HG03439 (cell line): Measurements from ENCODE around the gene CACNA2D2.

ENCODE experiments used
- ATAC-seq: cut with Tn5 transposase; IDR thresholded peaks from one replicate; pipeline ENCODE4 v1.9.1; 2021; ENCODE audit warnings: mild to moderate bottlenecking, moderate library complexity; ENCODE audit not compliant: unreplicated experiment

CACNA2D2 gene

DNA sequence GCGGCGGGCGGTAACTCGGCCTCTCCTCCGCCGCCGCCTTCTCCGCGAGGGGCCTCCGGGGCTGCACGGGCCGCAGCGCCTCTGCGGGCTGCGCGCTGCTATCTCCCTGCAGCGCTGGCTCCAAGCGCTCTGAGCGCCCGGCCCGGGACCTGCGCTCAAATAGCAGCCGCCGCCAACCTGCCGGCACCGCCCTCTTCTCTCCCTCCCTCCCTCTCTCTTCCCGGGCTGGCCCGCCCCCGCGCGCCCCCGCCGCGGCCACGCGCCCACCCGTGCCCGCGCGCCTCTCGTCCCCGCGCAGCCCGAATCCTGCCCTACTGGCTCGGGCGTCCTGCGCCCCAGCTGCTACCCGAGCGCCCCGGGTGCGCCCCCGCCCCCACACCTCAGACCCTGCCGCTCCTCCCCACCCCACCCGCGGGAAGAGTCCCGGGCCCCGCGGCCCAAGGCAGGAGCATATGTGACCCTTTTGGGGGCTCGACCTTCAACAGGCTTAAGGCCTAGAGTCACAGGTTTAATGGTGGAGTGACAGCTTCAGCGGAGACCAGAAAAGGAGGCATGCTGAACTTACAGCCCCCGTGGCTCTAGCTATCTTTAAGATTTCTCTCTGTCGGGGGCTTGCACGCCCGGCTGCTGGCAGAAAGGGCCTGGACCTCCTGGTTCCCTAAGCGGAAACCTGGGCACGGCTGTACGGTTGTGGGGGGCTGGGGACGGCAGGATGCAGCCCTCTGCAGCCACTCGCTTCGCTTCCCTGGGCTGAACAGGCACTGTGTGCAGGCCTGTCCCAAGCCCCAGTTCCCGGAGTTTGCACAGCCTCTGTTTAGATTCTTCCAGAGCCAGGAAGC, at the start of gene CACNA2D2:
TSS of gene CACNA2D2 (minus strand) at position 131 of the 839 bp plus-strand sequence. CDS start 211 bp downstream, outside the sequence.
- no peak for ATAC-seq

DNA sequence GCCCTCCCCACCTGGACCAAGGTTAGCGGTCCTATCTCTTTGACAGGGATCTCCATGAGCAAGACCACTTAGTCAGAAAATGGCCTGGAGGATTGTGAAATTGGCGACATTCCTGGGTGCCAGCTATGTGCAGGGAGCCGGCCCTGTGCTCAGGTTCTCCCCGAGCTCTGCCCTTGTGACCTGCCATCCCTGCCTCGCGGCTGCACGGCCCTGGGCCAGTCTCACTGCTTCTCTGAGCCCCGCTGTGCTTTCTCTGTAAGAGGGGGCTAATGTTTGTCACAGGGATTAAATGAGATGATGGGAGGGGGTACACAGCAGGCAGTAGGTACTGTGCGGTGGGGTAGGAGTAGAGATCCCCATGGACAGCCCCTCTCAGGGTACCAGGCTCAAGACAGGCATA, 49.2 kb upstream of the CACNA2D2 start:
- no peak for ATAC-seq

DNA sequence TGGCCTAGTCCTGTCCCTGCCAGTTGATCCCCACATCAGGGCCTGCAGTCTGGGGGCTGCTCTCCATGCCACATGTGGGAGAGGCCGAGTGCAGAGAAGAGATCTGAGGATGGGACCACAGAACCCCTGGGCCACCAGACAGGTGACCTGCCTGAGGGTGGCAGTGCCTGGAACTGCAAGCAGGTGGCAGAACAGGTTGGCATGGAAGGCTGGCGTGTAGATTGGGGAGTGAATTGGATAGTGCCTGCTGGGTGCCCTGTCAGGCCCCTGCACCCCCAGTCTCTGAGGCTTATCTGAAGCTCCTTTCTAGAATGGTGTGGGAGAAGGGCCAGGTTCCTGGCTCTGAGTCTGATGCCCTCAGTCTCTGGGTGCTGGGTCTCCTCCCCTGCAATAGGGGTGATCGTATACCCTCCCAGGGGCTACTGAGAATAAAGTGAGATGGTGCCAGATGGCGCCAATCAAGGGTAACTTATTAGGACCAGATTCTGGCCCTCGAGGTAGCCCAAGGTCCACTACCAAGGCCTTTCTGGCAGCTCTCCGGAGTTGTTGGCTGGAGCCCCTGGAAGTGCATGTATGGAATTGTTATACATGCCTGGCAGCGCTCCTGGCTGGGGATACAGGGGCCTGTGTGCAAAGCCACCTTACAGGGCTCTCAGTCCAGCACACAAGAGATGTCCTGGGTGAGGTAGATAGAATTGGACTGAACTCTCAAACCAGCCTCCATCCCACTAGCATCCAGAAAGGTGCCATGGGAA, 48.4 kb upstream of the CACNA2D2 start:
- ATAC-seq = no peak

DNA sequence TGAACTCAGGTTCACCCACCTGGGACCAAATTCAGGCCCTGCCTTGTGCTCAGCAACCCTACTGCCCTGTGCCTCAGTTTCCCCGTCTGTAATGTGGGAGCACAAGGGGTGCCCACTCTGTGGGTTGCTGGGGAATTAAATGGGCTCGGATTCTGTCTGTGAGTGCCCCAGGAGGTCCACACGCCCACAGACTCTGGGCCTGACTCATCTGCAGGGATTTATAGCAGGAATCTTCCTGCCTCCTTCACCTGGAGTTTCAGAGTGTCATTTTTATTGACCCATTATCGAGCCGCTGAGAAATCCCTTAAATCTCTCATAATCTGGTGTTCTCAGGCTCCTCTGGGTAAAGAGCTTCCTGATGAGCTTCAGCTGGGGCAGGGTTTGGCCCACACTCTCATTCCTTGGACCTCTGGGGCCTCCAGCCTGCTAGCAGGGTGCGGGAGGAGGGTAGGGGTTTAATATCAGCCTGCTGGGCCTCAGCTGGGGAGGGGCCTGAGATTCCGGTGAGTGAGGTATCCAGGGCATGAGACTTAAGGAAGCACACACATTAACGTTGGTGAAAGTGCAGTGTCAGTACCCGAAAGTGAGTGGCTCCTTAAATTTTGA, 47.7 kb upstream of the CACNA2D2 start:
- ATAC-seq = no peak

DNA sequence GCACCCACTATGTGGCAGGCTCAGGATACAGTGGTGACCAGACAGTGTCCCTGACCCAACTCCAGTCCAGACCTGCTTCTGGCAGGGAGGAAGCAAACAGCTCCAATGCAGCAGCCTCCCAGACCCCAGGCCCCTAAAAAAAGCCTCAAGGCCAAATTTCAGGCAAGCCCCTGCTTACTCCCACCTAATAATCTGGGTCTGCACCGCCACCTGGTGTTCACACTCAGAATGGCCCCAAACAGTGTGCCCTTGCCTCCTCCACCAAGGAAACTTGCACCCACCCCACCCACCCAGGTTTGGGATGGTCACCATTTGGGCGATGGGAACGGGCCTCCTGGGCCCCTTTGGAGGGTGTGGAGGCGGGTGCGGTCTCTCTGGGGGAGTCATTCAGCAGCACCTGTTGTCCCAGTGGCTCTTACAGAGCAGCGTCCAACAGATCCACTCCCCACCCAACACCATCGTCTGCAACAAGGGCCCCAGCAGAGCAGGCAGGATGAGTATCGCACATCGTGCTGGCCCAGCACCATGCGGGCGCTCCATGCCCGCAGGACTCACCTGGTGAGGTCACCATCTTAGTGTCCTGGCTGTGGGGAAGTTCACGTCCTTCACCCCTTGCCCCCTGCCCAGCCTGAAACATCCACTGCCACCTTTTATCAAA, 46.8 kb upstream of the CACNA2D2 start:
- ATAC-seq = no peak

DNA sequence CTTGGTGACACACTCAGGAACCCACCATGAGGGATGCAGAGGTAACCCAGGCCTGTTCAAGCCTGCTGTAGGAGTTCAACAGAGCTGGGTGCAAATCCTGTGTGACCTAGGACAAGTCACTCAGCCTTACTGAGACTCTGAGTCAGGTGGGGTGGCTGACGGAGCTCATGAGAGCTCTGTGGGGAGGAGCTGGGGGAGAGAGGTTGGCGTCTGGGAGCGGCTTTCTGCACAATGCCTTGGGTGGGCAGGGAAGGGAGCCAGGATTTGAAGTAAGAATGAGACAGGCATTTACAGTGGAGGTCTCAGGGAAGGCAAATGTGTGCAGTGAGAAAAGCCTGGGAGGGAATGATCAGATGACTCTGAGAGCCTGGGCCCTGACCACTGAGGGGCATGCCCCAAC, 45.8 kb upstream of the CACNA2D2 start:
- no peak for ATAC-seq

DNA sequence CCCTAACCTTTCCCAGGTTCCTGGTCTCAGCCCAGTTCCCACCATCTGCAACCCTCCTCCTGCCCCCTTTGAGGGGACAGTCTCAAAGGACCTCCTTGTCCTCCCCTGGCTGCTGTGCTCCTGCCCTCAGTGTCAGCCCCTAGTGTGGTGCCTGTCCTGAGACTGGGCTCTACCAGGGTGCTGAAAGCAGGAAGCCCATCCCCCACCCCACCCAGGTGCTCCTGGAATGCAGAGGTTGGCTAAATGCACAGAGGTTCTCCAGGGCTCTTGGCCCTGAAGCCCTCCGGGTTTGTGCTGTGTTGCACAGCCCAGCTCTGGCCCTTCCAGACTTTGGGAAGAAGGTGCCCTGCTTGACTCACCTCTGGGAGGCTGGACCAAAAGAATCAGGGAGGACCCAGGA, 42.3 kb upstream of the CACNA2D2 start:
- ATAC-seq = no peak

DNA sequence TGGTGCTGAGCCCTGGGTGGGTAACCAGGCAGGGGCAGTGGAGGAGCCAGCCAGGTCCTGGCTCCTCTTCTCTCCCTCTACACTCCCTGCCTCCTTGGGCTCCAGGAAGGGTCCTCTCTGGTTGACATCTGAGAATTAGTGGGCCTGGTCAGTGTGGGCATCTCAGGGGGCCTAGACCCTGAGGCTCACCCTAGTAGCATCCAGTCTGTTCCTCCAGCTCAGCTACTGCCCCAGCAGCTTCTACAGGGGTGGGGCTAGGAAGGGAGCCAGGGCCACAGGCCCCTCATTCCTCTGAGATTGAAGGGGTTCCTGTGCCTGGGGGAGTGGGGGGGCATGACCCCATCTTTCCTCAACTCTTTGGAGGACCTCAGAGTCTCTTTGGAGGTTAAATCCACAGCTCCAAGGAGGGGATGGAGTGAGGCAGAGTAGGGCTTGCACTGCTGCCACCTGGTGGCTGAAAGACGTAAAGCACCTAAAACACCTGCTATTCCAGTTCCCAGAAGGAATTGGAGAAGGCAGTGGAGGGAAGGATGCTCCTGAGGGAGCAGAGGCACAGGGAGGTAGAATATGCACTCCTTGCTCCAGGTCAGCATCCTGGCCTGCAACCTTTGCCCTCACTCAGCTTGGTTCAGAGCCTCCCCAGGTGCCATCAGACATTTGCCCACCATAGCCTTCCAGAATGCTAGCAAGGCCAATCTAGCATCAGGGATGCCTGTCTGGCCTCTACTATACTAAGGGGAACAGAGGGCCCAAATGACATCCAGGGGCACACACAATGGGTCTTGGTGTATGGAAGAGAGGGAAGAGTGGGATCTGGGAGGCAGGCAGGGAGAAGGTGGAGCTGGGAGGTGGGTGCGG, 39.0 kb upstream of the CACNA2D2 start:
- no peak for ATAC-seq

DNA sequence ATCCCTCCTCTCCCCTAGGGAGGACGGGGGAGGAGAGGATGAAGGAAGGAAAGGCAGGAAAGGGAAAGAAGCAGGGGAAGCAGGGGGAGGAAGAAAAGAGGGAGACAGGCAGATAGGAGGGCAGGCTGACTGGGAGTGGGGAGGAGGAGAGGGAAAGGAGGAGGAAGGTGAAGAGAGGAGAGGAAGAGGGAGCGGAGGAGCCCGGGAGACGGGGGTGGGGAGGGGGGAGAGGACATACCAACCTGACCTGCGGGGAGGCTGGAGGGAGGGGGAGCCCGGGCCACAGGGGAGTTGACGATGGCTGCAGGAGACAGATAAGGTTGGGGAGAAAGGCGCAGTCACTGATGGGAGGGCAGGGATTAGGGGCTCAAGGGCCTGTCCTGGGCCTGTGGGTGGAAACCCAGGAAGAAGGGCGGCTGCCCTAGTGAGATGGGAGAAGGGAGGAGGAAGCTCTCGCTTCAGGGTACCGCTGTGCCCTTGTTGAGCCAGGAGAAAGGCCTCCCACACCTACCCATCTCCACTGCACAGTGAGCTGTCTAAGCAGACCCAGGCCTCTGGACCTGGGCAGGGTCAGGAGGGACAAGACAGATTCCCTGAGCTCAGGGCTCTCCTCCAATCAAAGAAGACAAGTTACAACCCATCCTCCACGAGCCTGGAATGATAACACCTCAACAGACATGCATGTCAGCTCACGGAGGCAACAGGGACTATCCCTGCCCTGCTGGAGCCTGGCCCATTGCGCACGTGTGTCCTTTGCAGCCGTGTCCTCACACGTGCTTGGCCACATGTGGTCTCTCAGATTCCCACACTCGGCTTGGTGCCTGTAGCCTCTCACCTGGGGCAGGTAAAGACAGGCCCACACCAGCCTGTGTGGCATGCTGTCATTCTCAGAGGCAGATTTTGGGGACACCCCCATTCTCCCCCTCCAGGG, 36.2 kb upstream of the CACNA2D2 start:
- no peak for ATAC-seq

DNA sequence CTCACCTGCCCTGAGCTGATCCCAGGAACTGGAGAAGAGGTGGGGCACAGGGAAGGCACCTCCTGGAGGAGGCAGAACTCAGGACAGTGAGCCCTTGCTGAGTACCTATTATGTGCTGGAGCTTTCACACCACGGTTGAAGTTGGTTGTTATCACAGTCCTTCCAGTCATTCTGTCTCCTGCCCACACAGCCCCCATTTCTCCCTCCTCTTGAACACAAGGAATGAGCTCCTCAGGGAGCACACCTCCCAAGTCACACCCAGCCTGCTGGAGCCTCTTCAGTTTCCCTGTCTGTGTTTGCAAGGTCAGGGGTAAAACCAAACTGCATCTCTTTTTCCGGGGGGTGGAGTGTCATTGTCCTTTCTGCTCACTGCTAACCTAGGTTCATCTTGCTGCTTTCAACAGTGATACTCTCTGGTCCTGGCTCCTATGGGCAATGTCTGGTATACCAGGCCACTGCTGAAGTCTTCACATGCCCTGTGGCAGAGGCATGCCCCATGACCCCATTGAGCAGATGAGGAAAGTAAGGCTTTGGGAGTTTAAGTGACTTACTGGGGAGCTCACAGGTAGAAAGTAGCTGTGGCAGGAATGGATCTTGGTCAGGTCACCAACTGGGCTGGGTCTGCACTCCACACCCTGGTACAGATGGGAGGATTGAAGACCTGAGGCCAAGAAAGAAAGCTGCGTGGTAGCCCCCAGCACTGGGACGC, 34.1 kb upstream of the CACNA2D2 start:
- ATAC-seq = no peak

DNA sequence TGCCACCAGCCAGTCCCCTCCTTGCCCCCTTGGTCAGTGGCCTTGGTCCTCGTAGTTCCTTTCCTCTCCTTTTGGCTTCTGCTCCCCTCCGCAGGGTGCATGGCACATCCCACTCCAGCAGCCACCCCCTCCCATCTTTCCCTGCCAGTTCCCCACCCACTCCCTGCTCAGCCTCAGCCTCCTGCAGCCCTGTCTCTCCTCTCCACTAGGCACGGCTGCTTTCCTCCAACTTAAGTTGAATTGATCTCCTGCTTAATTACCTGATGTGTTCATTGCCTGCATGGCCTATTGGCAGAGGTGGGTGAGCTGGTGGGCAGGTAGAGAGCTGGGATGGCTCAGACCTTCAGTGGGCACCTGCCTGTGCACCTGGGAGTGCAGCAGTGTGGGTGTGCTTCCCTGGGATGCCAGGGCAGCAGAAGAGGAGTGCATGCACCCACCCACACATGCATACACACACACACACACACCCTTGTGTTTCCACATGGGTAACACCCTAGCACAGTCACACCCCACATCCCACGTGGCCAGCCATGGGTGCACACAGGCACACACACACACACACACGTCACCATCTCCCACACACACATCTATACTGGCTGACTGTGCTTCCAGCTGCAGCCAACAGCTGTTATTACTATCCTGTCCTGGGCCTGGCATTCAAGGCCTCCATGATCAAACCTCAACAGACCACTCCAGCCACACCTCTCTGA, 33.2 kb upstream of the CACNA2D2 start:
- ATAC-seq = no peak

DNA sequence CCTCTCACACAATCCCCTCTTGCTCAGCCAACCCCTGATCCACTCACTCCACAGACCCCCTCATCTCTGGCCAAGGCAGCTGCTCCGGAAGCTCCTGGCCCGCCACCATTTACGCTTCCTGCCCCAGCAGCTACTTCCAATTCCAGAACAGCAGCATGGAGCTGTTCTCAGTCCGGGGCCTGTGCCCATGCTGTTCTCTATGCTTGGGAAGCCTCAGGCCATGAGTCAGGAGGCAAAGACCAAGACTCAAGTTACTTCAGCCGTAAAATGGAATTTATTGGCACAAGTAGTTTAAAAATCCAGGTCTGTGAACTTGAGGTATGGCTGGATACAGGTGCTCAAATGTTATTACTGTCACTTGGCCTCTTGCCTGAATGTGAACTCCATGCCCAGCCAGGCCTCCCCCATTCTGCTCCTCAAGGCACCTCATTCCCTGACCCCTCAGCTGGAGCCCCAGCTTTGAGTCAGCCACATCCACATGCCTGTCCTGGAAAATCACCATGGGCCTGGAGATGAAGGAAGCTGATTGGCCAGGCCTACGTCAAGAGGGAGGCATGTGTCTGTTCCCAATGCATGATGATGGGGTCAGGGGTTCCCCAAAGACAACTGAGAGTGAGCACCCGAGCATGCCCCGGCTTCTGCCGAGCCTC, 31.4 kb upstream of the CACNA2D2 start:
- no peak for ATAC-seq

DNA sequence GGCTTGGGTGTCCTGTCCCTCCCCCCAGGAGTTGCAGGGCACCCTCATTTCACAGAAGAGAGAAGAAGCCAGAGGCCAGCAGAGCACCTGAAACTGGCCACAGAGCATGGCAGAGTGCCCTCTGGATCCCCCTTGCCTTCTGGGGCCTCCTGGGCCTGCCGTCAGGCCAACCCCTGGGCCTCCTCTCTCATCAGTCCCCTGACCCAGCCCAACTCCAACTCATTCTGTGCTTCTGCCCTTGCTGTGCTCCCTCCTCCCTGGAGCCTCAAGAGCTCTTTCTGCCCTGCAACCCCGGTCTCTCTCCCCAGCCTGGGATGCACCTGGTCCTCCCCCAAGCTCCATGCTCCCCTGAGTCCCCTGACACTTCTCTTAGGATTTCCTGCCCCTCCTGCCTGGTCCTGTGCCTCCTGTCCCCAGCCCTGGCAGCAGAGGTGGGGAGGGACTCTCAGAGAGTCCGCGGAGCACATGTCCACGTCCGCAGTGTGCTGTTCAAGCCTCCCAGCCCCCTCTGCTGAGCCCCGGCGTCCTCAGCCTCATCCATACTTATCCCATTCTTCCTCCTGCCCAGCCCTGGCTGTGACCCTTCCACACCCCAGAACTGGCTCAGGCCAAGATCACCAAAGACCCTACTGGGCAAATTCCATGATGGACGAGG, 30.5 kb upstream of the CACNA2D2 start:
- ATAC-seq = no peak

DNA sequence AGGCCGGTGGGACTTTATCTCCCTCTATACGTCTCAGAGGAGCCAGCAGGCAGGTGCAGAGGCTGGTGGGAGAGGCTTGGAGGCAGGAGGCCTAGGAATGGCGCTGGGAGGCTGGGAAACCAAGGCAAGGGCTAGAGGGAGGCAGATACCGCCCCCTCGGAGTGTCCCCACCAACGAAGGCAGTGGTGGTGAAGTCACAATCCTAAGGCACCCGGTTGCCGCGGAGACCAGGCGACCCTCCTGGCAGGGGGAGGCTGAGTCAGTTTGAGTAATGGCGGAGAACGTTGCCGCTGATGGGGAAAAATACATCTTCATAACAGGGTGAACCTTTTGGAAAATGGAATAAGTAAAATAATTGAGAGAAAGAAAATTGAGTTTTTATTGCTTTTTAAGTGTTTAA, 29.9 kb upstream of the CACNA2D2 start:
- no peak for ATAC-seq

DNA sequence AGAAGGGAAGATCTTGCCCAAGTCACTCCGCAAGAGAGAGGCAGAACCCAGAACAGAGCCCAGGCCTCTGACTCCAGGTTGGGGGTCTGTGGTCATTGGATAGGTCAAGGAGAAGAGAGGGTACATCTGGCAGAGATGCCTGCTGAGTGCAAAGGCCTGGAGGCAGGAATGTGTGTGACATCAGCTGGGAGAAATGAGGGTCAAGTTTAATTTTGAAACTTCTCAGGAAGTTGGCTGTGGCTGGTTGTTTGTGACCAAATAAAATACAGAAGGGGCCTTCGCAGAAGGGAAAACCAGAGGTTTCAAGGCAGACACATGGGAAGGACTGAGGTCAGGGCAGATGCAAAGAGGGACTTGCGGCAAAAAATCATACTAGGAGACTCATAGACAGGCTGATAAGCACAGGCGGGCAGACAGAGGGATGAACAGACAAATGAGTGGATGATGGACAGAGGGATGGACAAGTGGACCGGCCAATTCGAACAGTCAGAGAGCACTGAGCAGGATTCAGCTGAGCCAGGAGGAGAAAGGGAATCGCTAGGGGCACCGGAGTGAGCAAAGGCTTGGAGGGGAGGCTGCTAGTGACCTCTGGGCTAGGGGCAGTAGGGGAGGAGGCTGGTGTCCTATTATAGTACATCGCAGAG, 28.8 kb upstream of the CACNA2D2 start:
- ATAC-seq = no peak

DNA sequence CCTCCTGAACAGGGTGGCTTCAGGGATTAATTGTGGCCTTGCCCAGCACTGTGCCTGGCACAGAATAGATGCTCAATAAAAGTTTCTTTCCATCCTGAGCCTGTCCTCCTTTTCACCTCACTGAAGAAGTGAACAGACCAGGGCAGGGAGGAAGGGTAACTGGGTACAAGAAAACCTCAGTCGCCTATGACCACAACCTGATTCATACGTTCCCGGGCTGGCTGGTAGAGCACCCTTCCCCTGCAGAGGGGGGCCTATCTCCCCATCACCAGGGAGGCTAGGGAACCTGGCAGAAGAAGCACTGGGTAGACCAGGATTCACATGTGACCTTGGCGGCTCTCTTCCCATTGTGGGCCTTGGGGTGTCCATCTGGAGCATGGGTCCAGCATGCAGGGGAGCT, 27.8 kb upstream of the CACNA2D2 start:
- no peak for ATAC-seq
